ENCODE results near the gene TAGAP.

GRCh38 chr6:159071843-159072769, 27.3 kb upstream of the TAGAP start:
- TF ChIP-seq CTCF (IDR thresholded peaks at IDR 0.05; ENCODE audit: control extremely low read depth in 1 of 3, insufficient read depth in 1 of 3, low read depth in 1 of 3, low read length in 3 of 3) (no peak), EP300 (IDR thresholded peaks at IDR 0.05; ENCODE audit: borderline replicate concordance in 1 of 2, low read depth in 2 of 2, low read length in 2 of 2) (no peak), EZH2 (IDR thresholded peaks at IDR 0.05; ENCODE audit: low read depth, low read length, severe bottlenecking) (no peak), POLR2A (IDR thresholded peaks at IDR 0.05; ENCODE audit: control extremely low read depth in 1 of 2, low read depth in 2 of 2, low read length in 2 of 2) (no peak), SAP30 (IDR thresholded peaks at IDR 0.05; ENCODE audit: insufficient read depth, insufficient replicate concordance, low read length) (no peak), SIN3A (conservative IDR thresholded peaks at IDR 0.05 in 1 of 2, IDR thresholded peaks at IDR 0.05 in 1 of 2; ENCODE audit: low read depth in 1 of 2, low read length in 2 of 2) (no peak)
